Muscle of arm (tissue), 12 donors: ENCODE results near the gene KCNN1. TPM values are rescaled to one million over a fixed set of nuclear protein-coding genes. Genes with fewer than 3 reads are reported as not detected.
"Not testable (repeated sequence)": the region's sequence is repeated elsewhere in the genome, so short reads cannot be mapped to it uniquely, and the experiment has no call there.

Experiments
- DNase-seq: peaks from one replicate; pipeline ENCODE4 v3.0.0-alpha.2; 2013
- polyA plus RNA-seq, 12 donors: library from polyadenylated mRNA; unstranded; fragments of 120-200 nt; gene quantifications; one replicate each; pipeline ENCODE4 v1.2.1, GENCODE V29; 2013; ENCODE audit not compliant: insufficient read length in 12 of 12

Gene KCNN1
- polyA plus RNA-seq, 12 donors = 0.56 to 6.9 (median 1.0) TPM; not detected in 2

GRCh38 chr19:17967257-17968051 lies 547 bp downstream of the KCNN1 start:
- DNase-seq = no peak

GRCh38 chr19:17968362-17968761 lies 1.5 kb downstream of the KCNN1 start:
- no peak for DNase-seq

- no peak for DNase-seq
Measured at GRCh38 chr19:17969096-17969792, 2.3 kb downstream of the KCNN1 start.

GRCh38 chr19:17972230-17972629 lies 5.3 kb downstream of the KCNN1 start:
- DNase-seq = no peak

GRCh38 chr19:17973759-17974158 lies 6.9 kb downstream of the KCNN1 start:
- DNase-seq = no peak

- no peak for DNase-seq
Measured at GRCh38 chr19:17974551-17974950, 7.6 kb downstream of the KCNN1 start.

- DNase-seq = no peak
Measured at GRCh38 chr19:17975032-17975431, 8.1 kb downstream of the KCNN1 start.

GRCh38 chr19:17977021-17977420 lies 10.1 kb downstream of the KCNN1 start:
- DNase-seq = no peak

GRCh38 chr19:17977488-17977887 lies 10.6 kb downstream of the KCNN1 start:
- no peak for DNase-seq

- no peak for DNase-seq
Measured at GRCh38 chr19:17981611-17982010, 14.7 kb downstream of the KCNN1 start.

GRCh38 chr19:17982430-17982829 lies 15.5 kb downstream of the KCNN1 start:
- DNase-seq = no peak

- no peak for DNase-seq
Measured at GRCh38 chr19:17985037-17985818, 18.3 kb downstream of the KCNN1 start.

- DNase-seq = not testable (repeated sequence)
Measured at GRCh38 chr19:17986569-17986968, 19.7 kb downstream of the KCNN1 start.

- DNase-seq = no peak
Measured at GRCh38 chr19:17988161-17988560, 21.3 kb downstream of the KCNN1 start.

GRCh38 chr19:17989425-17990094 lies 22.7 kb downstream of the KCNN1 start:
- no peak for DNase-seq

GRCh38 chr19:17993076-17993813 lies 26.3 kb downstream of the KCNN1 start:
- no peak for DNase-seq

GRCh38 chr19:17996826-17997316 lies 30.0 kb downstream of the KCNN1 start:
- DNase-seq = peak; percentile 87

GRCh38 chr19:17997969-17998826 lies 31.3 kb downstream of the KCNN1 start:
- DNase-seq = no peak

- DNase-seq = no peak
Measured at GRCh38 chr19:17998827-17999150, 31.9 kb downstream of the KCNN1 start.
